Activated naive CD4-positive, alpha-beta T cell (primary cell): ENCODE measurements around the gene EIF3D.
"Not testable (repeated sequence)": the region's sequence is repeated elsewhere in the genome, so short reads cannot be mapped to it uniquely, and the experiment has no call there.

Source experiments
- DNase-seq, 4 experiments: peaks; one replicate each; lab custom pipeline; 2025; lab: John Stamatoyannopoulos, UW

EIF3D gene

DNA sequence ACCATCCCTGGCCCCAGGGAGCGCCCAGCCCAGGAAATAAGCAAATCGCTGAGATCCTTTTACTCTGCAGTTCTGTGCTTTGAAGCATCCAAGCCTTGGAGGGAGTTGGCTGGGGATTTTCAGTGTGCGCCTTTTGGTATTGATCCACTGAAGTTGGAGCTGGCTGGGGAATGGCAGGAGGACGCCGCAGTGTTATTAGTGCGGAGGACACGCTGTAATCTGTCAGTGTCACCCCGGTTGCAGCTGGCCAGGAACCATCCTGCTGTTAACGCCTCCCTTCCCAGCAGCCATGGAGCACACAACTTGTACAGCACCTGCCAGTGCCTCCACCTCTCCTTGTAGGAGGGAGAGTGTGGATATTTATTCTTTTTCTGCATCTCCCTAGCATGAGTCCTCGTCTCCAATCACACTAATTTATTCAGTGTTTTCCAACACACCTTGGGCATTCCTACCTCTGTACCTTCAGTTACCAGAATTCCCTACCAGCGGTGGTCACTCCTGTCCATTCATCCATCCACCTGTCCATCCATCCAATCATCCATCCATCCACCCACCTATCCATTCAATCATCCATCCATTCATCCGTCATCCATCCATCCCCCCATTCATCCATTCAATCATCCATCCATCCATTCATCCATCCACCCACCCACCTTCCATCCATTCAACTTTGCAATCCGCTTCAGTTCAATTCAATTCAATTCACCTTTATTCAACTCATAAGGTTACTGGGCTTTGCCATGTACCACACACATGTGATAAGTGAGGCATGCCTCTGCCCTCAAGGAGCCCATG, 21.9 kb upstream of the EIF3D start:
- DNase-seq: no peak

DNA sequence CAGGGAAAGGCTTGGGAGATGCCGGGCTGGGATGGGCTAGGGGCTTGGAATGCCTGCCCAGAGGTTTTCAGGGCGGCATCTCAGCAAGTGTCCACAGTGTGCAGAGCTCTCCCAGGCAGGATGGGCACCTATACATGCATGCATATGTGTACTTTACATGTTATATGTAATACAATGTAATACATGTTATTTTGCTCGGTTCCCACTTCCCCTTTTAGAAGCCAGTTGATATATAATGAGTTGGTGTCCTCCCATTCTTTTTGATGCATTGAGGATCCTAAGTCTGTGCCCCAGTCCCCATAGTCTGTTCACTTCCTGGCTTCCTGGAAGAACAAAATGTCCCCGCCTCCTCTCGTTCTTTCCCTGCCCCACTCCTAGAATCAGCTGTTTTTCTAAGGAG, 20.1 kb upstream of the EIF3D start:
- no peak for DNase-seq

DNA sequence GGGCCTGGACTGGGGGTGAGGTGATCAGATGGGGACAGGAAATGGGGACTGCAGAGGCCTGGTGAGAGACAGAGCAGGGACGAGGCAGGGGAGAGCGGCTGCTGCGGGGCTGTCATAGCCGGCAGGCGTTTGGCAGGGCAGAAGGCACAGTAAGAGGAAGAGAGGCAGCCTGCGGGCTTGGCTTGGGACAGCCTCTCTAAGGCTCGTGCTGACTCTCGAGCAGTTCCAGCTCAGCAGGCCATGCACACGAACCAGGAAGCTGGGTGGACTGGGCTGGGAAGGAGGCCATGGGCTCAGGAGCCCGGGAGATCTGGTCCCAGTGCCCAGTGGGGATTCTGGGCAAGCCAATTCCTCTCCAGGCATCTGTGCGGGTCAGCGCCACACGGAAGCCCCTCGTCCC, 19.6 kb upstream of the EIF3D start:
- no peak for DNase-seq

DNA sequence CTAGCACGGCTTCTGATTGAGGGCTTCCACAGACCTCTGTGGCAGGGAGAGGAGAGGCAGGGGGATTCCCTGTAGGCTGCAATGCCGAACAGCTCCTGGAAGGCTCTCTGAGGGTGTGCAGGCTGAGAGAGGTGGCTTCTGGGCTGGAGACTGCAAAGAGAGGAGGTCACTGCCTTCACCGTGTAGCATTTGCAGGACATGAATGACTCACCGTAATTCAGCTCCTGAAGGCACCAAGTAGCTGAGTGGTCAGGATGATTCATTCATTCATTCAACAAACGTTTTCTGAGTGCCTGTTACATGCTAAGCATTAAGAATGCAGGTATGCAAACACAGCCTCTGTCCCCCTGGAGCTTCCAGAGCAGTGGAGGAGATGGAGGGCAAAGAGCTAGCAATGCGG, 18.0 kb upstream of the EIF3D start:
- DNase-seq: no peak

DNA sequence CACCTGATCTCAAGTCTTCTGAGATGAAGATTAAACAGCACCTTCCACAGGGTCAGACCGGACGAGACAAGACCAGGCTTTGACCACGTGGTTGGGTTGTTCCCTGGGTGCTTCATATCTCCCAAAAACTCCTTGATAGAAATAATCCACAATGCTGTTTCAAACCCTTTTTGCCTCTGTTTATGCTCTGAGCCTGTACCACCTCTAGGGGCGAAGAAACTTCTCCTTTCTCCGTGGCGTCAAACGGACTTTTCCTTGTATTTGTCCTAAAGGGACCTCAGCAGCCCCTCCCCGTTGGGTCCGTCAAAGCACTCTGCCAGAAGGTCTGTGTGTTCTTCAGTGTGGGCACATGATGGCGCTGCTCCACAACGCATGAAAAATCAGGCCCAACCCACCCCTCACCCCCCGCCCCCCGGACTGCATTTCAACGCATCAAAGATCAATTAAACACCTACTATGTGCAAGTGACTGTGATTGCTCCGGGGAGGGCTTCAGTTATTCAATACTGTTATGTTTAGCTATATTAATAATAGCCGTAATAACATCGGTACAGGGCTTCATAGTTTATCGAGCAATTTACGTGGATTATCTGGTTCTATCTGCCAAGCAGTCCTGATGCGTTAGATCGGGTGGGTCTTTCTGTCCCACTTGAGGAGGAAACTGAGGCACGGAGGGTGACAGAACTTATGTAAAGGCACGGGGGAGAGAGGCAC, 17.3 kb upstream of the EIF3D start:
- DNase-seq: no peak

DNA sequence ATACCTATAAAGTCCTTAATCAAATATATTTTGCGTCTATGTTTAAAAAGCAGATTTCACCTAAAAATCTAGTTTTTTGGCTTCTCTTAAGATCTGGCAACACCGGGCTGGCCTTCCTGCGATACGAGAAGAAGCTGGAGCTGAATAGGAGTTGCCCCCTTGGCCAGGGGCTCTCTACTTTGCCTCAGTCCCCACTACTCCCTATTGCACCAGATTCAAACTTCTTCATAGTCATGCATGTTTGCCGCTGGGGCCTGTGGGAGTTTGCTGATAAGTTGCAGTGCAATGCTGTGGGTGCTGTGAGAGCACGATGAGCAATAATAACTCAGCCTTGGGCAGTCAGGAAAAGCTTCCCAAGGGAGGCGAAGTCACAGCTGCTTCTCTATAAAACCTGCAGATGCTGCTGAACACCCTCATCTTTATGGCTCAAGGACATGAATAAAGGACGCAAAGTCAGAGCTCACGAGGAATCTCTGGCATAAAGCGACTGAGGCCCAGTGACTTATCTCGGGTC, 15.2 kb upstream of the EIF3D start:
- no peak for DNase-seq

DNA sequence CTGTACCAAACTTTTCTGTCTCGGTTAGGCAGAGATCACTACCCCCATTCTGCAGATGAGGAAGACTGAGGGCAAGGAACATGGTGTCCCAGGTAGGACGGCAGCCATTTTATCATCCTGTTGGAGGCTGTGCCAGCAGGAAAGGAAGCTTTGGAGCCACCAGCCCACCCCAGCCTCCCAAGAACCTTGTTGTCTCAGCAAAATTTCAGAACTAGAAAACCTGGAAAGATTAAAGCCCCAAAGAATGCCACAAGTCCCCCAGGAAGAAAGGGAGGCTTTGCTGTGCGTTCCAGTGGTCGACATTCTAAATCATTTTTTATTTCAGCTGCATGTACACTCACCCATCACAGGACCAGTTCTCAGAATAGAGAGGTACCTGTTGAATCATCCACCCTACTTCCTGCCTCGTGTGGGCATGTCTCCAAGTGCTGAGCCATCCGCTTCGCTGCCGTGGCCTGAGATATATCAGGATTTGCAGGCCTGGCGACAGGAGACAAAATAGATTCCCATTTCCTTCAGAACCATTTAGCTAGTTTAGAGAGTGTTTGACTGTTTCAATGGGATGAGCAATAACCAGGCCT, 13.0 kb upstream of the EIF3D start:
- peak in 1 of 4 experiments; percentile 8 for DNase-seq

DNA sequence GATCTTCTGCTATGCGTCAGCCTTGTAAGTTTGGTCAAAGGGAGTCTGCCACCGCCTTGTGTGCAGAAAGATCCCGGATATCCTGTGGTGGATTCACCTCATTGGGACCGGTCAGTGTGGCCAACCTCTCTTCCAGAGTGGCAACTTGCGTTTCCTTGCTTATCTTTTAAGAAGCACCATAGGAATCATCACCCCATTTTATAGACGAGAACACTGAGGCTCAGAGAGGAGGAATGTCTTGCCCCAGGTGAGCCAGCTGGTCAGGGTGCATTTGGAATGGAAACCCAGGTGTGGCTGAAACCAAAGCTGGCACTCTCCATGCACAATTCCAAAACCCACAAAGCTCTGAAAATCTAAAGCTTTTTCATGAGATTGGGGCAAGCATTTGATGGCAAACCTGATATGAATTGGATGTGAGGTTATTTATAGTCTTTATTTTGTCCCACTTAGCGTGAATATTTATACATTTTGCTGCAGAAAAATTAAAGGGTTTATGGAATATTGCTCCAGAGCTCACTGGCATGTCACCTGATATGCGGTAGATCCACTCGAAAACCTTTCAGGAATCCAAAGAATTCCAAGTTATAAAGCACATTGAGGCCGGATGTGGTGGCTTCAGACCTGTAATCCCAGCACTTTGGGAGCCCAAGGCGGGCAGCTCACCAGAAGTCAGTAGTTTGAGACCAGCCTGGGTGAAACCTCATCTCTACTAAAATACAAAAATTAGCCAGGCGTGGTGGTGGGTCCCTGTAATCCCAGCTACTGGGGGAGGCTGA, 12.1 kb upstream of the EIF3D start:
- no peak for DNase-seq

DNA sequence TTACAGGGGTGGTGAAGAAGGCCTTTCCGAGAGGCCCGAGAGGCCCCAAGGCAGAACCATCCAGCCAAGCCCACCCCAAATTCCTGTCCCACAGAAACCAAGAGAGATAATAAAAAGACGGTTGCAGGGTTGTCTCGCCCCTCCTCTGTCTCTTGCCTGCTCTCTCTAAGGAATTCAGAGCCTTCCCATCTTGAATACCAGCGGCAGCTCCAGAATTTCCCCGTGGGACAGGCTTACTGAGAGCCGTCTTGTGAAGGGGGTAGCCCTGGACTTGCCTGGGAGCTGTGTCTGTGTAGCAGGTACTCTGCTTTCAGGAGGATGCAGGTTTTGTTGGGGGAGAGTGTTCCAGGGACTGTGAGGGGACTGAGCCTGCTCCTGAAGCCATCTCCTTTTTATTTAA, 9.6 kb upstream of the EIF3D start:
- DNase-seq: no peak

DNA sequence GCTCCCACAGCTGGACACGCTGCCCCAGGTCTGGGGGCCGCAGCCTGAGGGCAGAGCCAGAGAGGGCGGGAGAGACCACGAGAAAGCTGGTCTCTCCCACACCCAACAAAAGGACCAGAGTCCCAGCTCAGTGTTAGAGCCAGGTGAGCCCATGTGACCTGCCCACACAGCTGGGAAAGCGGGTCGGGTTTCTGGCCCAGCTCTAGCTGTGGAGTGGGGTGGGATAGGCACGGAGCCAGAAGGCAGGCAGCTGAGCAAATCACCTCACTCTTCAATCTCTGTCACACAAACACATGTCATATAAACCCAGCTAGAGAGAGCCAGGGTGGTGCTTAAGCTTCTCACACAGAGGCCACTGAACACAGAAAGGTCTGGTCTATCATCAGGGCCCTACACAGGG, 7.8 kb upstream of the EIF3D start:
- DNase-seq: no peak

DNA sequence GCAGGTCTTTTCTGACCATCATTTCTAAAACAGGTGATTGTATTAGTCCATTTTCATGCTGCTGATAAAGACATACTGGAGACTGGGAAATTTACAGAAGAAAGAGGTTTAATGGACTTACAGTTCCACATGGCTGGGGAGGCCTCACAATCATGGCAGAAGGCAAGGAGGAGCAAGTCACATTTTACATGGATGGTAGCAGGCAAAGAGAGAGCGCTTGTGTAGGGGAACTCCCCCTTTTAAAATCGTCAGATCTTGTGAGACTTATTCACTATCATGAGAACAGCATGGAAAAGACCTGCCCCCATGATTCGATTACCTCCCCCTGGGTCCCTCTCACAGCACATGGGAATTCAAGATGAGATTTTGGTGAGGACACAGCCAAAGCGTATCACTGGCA, 4.4 kb upstream of the EIF3D start:
- not testable (repeated sequence) for DNase-seq

DNA sequence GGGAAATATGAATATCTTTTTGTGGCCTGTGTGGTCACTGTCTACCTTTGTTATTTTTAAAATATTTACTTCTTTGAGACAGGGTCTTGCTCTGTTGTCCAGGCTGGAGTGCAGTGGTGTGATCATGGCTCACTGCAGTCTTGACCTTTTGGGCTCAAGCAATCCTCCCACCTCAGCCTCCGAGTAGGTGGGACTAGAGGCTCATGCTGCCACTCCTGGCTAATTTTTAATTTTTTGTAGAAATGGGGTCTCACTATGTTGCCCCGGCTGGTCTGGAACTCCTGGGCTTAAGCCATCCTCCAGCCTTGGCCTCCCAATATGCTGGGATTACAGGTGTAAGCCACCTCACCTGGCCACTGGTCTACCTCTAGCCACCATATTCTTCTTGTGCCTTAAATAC, 3.5 kb upstream of the EIF3D start:
- DNase-seq: no peak

DNA sequence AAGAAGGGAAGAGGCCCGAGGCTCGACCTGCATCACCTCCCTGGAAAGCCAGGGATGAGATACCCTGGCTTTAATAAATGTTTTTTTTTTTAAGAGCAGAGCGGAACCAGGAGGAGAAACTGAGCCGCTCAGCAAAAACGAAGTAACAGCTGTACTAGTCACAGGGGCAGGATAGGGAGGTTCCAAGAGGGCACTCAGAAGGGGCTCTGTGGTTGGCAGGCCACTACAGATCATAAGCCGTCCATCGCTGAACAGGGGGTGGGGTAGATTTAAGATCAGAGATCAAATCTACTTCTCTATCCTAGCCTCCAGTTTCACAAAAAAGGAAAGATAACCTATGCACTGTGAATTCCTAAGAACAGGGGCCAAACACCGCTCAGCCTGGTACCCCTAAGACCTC, 625 bp downstream of the EIF3D start:
- no peak for DNase-seq

DNA sequence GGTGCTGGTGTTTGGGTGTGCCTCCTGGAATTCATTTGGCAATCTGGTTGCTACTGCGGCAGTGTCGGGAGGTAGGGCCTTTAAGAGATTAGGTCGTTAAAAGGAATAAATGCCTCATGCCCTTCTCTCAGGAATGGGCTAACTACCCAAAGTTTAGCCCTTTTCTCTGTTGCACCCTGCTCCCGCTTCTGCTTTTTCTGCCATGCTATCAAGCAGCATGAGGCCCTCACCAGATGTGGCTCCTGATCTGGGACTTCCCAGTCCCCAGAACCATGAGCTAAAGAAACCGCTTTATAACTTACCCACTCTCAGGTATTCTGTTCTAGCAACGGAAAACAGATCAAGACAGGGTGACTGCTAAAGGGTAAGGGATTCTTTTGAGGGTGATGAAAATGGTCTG, 6.3 kb downstream of the EIF3D start:
- DNase-seq: no peak

DNA sequence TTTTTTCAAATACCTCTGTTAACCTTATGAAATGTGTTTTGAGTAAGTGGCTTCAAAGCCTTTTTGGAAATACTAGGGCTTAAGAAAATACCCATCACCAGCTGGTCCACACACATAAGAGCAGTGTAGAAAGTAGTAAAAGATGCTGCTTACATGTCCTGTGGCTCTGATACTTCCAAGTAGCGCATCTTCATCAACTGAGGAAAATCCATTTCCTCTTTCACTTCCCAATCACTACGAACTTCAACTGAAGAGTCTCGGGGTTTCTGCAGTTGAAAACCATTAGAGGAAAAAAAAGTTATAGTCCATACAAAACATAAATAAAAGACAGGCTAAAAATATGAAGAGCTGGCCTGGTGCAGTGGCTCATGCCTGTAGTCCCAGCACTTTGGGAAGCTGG, 8.5 kb downstream of the EIF3D start:
- no peak for DNase-seq

DNA sequence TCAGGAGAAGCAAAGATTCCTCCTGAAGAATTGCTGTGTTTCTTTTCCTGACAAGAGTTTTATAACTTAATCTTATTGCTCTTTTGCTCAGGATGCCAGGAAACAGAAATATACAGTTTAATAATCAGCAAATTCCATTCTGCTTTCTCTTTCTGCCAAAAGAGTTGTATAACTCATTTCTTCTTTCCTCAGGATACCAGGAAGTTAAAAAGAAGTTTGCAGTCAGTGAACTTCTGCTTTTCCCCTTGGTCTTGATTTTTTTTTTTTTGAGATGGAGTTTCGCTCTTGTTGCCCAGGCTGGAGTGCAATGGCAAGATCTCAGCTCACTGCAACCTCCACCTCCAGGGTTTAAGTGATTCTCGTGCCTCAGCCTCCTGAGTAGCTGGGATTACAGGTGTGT, 9.1 kb downstream of the EIF3D start:
- not testable (repeated sequence) for DNase-seq

DNA sequence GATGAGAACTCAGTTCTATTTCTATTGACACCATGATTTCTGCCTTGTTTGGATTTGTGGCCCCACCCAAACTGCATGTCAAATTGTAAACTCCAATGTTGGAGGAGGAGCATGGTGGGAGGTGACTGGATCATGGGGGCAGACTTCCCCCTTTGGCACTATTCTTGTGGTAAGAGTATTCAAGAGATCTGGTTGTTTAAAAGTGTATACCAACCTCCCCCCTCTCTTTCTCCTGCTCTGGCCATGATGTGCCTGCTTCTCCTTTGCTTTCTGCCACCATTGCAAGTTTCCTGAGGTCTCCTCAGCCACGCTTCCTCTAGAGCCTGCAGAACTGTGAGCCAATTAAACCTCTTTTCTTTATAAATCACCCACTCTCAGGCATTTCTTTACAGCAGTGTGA, 14.2 kb downstream of the EIF3D start:
- DNase-seq: no peak

DNA sequence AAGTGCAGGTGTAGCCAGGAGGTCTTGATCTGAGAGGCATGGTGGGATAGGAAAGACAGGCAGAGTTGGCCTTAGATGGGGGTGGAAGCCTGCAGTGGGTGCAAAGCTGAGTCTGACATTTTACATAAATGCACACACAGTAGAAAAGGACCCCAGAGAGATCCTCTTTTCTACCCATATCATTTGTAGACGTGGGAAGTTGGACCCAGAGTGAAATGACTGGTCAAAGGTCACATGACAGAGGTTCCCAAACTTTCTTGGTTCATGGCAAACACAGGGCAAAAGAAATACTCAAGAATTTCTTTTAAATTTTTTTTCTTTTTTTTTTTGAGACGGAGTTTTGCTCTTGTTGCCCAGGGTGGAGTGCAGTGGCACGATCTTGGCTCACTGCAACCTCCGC, 16.0 kb downstream of the EIF3D start:
- no peak for DNase-seq

DNA sequence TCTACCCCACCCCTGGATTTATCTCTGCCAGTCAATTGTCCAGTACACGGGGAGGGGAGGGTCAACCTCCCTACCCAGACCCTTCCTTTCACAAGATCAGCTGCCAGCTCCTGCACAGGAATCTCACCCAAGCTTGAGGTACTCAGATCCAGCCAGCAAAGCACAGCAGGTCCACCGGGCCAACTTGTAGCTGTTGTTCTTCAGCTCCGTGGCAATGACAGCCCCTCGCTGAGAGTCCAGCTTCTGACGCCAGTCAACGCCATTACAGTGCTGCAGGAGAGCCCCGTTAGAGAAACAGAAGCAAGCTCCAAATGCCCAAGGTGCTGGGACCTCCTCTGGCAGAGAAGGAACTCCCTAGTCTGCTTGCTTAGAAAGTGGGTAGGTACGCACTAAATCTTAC, 16.6 kb downstream of the EIF3D start:
- DNase-seq: no peak

DNA sequence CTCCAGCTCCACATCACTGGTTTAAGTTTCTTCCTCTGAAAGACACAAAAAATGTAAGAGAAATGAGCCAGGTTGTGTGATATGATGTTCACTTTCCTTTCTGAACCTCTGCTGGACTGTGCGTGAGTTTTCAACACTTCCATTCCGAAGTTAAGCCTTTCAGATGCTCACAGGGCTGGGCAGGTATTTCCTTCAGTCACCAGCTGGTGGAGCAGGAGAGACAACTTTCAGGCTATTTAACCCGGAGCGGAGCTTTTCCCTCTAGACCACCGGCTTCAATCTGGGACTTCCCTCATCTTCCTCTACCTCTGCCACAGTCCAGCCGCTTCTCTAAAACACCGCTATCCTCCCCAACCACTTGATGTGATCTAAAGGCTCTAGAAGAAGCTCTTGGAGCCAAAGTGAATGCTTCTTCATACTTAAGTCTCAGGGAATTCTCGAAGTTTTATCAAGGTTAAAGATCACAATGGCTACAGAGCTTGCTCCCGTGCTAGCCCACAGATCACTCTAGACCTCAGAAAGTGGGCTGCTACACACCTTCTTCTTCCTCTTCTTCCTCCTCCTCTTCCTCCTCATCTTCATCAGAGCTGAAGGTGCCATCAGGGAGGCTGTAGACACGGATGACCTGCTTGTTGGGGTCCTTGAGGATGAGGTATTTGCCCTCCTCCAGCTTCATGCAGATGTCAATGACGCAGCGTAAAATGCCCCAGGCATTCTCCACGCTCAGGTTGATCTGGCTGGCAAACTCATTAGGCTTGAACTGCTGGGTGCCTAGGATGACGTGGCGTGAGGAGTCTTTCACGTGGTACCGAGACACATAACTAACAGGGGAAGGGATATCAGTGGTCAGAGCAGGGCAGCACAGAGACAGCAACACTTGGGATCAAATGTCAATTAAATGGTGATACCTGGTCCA, 17.7 kb downstream of the EIF3D start:
- peak in 1 of 4 experiments; percentile 7 for DNase-seq

DNA sequence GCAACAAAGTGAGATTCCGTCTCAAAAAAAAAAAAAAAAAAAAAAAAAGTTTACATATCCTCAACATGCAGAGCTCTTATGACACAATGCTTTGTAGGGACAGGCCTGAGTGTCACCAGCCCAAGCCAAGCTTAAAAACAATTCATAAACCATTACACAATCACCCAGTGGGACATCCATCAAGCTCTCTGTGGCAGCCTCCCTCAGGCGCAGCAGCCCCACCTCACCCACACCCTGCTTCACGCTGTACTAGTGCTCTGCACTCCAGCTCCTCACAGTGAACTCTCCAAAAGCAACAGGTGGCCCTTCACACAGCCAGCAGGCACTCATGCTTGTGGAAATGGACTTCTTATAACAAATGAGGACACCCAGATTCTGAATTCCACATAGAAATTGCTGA, 18.6 kb downstream of the EIF3D start:
- DNase-seq: no peak
